ENCODE results near the gene CHRDL2.

- TF ChIP-seq POLR2AphosphoS5 (IDR thresholded peaks at IDR 0.05; ENCODE audit: low read depth, low read length) (no peak), TAF1 (IDR thresholded peaks at IDR 0.05; ENCODE audit: borderline replicate concordance, insufficient read depth, low read length) (no peak), FOXP2 (optimal IDR thresholded peaks at IDR 0.05; ENCODE audit: borderline replicate concordance, extremely low read depth, extremely low read length, insufficient read depth) (no peak)
- TF ChIP-seq, protein P1, sequence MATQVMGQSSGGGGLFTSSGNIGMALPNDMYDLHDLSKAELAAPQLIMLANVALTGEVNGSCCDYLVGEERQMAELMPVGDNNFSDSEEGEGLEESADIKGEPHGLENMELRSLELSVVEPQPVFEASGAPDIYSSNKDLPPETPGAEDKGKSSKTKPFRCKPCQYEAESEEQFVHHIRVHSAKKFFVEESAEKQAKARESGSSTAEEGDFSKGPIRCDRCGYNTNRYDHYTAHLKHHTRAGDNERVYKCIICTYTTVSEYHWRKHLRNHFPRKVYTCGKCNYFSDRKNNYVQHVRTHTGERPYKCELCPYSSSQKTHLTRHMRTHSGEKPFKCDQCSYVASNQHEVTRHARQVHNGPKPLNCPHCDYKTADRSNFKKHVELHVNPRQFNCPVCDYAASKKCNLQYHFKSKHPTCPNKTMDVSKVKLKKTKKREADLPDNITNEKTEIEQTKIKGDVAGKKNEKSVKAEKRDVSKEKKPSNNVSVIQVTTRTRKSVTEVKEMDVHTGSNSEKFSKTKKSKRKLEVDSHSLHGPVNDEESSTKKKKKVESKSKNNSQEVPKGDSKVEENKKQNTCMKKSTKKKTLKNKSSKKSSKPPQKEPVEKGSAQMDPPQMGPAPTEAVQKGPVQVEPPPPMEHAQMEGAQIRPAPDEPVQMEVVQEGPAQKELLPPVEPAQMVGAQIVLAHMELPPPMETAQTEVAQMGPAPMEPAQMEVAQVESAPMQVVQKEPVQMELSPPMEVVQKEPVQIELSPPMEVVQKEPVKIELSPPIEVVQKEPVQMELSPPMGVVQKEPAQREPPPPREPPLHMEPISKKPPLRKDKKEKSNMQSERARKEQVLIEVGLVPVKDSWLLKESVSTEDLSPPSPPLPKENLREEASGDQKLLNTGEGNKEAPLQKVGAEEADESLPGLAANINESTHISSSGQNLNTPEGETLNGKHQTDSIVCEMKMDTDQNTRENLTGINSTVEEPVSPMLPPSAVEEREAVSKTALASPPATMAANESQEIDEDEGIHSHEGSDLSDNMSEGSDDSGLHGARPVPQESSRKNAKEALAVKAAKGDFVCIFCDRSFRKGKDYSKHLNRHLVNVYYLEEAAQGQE (IDR thresholded peaks at IDR 0.05; ENCODE audit: insufficient read depth in 1 of 2, low read depth in 2 of 2, low read length in 2 of 2) = peak in 1 of 2 experiments; percentile 26; a peak in 1 of 4 replicates
Measured at GRCh38 chr11:74734559-74734925, 3.3 kb upstream of the CHRDL2 start.

Data from PFSK-1 (cell line).